WERI-Rb-1 (cell line): ENCODE data around the gene SLC25A51.

Experiments
- DNase-seq: peaks from one replicate; pipeline ENCODE4 v3.0.0-alpha.2; 2020
- H3K27ac ChIP-seq: fragments of 250-450 bp; sonication (Bioruptor Pico); 2 replicates; pipeline ENCODE4 v1.5.1; 2020; ENCODE audit warnings: mild to moderate bottlenecking, moderate library complexity
- H3K27me3 ChIP-seq: fragments of 250-450 bp; sonication (Bioruptor Pico); 2 replicates; pipeline ENCODE4 v1.5.1; 2021; ENCODE audit warnings: mild to moderate bottlenecking, low read depth, moderate library complexity; ENCODE audit not compliant: insufficient read depth, severe bottlenecking
- H3K36me3 ChIP-seq: fragments of 250-450 bp; sonication (Bioruptor Pico); 2 replicates; pipeline ENCODE4 v1.5.1; 2020; ENCODE audit warnings: mild to moderate bottlenecking, moderate library complexity
- H3K4me3 ChIP-seq: 2 replicates; pipeline ENCODE4 v1.5.1; 2011; ENCODE audit warnings: low read depth, mild to moderate bottlenecking, control low read depth, low read length
- H3K9me3 ChIP-seq: fragments of 250-450 bp; sonication (Bioruptor Pico); 2 replicates; pipeline ENCODE4 v1.5.1; 2021; ENCODE audit warnings: mild to moderate bottlenecking, moderate library complexity; ENCODE audit not compliant: severe bottlenecking
- CTCF ChIP-seq: IDR thresholded peaks from 2 replicates; pipeline ENCODE4 v1.5.1; 2011; ENCODE audit warnings: low read depth, mild to moderate bottlenecking, control low read depth, inconsistent platforms, low read length

SLC25A51 gene

DNA sequence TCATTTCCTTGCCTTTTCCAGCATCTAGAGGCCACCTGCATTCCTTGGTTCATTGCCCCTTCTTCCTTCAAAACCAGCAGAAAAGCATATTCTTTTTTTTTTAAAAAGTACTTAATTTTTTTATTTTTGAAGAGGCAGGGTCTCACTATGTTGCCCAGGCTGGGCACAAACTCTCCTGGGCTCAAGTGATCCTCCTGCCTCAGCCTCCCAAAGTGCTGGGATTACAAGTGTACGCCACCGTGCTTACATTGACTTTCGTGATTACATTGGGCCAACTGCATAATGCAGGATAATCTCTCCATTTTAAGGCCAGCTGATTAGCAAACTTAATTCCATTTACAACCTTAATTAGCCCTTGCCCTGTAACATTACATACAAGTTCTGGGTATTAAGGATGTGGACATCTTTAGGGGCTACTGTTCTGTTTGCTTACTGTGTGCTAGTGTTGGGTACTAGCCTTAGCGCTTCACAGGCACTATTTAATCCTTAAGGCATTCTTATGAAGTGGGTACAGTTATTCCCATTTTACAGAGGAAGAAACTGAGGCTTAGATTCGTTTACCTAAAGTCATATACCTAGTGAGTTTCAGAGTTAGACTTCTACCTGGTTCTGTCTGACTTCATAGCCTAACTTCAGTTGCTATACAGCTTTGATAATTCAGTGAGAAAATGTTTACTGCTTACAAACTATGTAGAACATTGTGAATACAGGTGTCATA is 33.7 kb downstream of the SLC25A51 start:
- no peak for DNase-seq
- Histone ChIP-seq H3K4me3 (no peak overlapping the region), H3K9me3 (no peaks in the 10 kb centered on the region), H3K27ac (no peak overlapping the region), H3K27me3 (no peaks in the 10 kb centered on the region), H3K36me3 (no peaks in the 10 kb centered on the region)
- no peak for TF ChIP-seq CTCF

DNA sequence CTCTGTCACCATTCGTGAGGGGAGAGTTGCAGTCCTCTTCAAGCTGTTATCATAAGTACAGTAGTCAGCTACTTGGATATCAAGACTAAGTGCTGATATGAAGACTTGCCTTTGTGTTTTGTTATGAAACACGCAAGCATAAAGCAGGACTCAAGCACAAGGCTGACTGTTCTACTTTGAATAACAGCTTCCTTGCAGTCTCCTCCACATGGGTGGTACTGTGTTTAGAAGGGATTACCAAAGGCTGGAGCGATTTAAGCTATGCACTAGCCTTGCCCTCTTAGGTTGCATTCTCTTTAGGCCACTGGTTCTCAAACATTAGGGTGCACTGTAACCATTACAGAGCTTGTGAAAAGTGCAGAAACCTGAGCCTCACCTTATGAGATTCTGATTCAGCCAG is 41.4 kb downstream of the SLC25A51 start:
- no peak for DNase-seq
- TF ChIP-seq CTCF = no peak
- H3K27me3 ChIP-seq = no peaks in the 10 kb centered on the region
- H3K4me3 ChIP-seq = no peak overlapping the region
- peaks cover 29% of the 10 kb centered on the region for H3K36me3 ChIP-seq
- H3K27ac ChIP-seq = no peak overlapping the region
- H3K9me3 ChIP-seq = no peaks in the 10 kb centered on the region

DNA sequence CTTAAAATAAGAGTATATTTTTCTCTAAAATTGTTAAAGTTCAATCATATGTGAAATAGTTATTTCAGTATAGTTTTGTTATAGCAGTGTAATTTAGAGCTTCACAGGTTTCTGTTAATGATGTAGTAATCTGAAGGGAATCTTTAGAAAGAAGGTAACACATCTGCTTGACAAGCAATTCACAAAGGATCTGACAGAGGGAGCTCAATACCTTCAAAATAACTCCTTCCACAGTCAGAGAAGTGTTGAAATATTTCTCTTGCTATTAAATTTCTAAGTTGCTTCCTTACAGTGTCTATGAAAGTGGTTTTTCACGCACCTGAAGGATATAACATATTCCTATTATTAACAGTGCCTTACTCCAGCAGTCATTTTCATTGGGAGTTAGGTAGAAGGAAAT is 44.9 kb downstream of the SLC25A51 start:
- H3K4me3 ChIP-seq = no peak overlapping the region
- H3K27ac ChIP-seq = no peak overlapping the region
- H3K36me3 ChIP-seq = peaks cover 35% of the 10 kb centered on the region
- no peak for TF ChIP-seq CTCF
- no peaks in the 10 kb centered on the region for H3K27me3 ChIP-seq
- no peaks in the 10 kb centered on the region for H3K9me3 ChIP-seq
- no peak for DNase-seq

GRCh38 chr9:37856551-37856950 is 47.4 kb downstream of the SLC25A51 start:
- DNase-seq = no peak
- Histone ChIP-seq H3K27me3 (no peaks in the 10 kb centered on the region), H3K4me3 (no peak overlapping the region), H3K27ac (no peak overlapping the region), H3K9me3 (no peaks in the 10 kb centered on the region), H3K36me3 (peaks cover 28% of the 10 kb centered on the region)
- TF ChIP-seq CTCF = no peak

DNA sequence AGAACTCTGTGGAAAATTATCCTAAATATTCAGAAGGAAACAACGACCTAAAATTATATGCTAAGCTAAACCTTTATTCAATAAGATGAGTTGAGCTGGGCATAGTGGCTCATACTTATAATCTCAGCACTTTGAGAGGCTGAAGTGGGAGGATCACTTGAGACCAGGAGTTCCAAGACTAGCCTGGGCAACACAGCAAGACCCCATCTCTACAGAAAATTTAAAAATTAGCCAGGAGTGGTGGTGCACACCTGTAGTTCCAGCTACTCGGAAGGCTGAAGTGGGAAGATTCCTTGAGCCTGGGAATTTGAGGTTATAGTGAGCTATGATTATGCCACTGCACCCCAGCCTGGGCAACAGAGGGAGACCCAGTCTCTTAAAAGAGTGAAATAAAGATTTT is 51.7 kb downstream of the SLC25A51 start:
- Histone ChIP-seq H3K9me3 (no peaks in the 10 kb centered on the region), H3K27ac (no peak overlapping the region), H3K27me3 (no peaks in the 10 kb centered on the region), H3K36me3 (peaks cover 6% of the 10 kb centered on the region), H3K4me3 (no peak overlapping the region)
- no peak for TF ChIP-seq CTCF
- no peak for DNase-seq
